ENCODE measurements around the gene HOMER3. TPM values are rescaled to one million over a fixed set of nuclear protein-coding genes. Genes with fewer than 3 reads are reported as not detected.

The HOMER3 gene
- total and polyA plus RNA-seq, 2 of the 13 experiments (the other 11 are each of a cell fraction or from before 2014, with no cell fraction given), result 21.3 to 27.3 TPM

DNA sequence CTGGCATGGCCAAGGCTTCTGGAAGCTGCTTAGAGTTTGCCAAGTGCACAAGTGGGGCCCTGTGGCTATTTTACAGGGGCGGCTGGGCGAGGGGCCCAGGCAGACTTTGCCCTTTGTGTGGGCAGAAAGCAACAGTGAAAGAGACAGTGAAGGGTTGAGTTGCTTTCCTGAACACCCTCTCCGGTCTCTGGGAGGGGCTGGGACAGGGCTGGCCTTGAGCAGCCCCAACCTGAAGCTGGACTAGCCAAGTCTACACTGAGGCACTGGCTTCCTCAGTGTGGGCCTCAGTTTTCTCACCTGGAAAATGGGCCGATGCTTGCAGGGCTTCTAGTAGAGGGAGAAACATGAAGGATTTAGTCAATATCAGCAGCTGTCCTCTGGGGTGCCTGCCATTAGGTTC is 2.4 kb upstream of the HOMER3 start (continued):
- TF ChIP-seq ZNF326 (CRISPR knock-in tag; IDR thresholded peaks at IDR 0.05; ENCODE audit: borderline replicate concordance), result no peak
- TF ChIP-seq, protein P1, sequence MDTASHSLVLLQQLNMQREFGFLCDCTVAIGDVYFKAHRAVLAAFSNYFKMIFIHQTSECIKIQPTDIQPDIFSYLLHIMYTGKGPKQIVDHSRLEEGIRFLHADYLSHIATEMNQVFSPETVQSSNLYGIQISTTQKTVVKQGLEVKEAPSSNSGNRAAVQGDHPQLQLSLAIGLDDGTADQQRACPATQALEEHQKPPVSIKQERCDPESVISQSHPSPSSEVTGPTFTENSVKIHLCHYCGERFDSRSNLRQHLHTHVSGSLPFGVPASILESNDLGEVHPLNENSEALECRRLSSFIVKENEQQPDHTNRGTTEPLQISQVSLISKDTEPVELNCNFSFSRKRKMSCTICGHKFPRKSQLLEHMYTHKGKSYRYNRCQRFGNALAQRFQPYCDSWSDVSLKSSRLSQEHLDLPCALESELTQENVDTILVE (CRISPR knock-in tag; IDR thresholded peaks at IDR 0.05), result no peak
- 0 out of 2 replicates have a peak, but pooled peaks have one; percentile 10 for TF ChIP-seq ZNF746 (CRISPR knock-in tag; IDR thresholded peaks at IDR 0.05)
- TF ChIP-seq, protein P2, sequence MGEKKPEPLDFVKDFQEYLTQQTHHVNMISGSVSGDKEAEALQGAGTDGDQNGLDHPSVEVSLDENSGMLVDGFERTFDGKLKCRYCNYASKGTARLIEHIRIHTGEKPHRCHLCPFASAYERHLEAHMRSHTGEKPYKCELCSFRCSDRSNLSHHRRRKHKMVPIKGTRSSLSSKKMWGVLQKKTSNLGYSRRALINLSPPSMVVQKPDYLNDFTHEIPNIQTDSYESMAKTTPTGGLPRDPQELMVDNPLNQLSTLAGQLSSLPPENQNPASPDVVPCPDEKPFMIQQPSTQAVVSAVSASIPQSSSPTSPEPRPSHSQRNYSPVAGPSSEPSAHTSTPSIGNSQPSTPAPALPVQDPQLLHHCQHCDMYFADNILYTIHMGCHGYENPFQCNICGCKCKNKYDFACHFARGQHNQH (CRISPR knock-in tag; IDR thresholded peaks at IDR 0.05), result no peak
- TF ChIP-seq ZNF543 (CRISPR knock-in tag; IDR thresholded peaks at IDR 0.05), result peak; percentile 92
- TF ChIP-seq, protein P3, sequence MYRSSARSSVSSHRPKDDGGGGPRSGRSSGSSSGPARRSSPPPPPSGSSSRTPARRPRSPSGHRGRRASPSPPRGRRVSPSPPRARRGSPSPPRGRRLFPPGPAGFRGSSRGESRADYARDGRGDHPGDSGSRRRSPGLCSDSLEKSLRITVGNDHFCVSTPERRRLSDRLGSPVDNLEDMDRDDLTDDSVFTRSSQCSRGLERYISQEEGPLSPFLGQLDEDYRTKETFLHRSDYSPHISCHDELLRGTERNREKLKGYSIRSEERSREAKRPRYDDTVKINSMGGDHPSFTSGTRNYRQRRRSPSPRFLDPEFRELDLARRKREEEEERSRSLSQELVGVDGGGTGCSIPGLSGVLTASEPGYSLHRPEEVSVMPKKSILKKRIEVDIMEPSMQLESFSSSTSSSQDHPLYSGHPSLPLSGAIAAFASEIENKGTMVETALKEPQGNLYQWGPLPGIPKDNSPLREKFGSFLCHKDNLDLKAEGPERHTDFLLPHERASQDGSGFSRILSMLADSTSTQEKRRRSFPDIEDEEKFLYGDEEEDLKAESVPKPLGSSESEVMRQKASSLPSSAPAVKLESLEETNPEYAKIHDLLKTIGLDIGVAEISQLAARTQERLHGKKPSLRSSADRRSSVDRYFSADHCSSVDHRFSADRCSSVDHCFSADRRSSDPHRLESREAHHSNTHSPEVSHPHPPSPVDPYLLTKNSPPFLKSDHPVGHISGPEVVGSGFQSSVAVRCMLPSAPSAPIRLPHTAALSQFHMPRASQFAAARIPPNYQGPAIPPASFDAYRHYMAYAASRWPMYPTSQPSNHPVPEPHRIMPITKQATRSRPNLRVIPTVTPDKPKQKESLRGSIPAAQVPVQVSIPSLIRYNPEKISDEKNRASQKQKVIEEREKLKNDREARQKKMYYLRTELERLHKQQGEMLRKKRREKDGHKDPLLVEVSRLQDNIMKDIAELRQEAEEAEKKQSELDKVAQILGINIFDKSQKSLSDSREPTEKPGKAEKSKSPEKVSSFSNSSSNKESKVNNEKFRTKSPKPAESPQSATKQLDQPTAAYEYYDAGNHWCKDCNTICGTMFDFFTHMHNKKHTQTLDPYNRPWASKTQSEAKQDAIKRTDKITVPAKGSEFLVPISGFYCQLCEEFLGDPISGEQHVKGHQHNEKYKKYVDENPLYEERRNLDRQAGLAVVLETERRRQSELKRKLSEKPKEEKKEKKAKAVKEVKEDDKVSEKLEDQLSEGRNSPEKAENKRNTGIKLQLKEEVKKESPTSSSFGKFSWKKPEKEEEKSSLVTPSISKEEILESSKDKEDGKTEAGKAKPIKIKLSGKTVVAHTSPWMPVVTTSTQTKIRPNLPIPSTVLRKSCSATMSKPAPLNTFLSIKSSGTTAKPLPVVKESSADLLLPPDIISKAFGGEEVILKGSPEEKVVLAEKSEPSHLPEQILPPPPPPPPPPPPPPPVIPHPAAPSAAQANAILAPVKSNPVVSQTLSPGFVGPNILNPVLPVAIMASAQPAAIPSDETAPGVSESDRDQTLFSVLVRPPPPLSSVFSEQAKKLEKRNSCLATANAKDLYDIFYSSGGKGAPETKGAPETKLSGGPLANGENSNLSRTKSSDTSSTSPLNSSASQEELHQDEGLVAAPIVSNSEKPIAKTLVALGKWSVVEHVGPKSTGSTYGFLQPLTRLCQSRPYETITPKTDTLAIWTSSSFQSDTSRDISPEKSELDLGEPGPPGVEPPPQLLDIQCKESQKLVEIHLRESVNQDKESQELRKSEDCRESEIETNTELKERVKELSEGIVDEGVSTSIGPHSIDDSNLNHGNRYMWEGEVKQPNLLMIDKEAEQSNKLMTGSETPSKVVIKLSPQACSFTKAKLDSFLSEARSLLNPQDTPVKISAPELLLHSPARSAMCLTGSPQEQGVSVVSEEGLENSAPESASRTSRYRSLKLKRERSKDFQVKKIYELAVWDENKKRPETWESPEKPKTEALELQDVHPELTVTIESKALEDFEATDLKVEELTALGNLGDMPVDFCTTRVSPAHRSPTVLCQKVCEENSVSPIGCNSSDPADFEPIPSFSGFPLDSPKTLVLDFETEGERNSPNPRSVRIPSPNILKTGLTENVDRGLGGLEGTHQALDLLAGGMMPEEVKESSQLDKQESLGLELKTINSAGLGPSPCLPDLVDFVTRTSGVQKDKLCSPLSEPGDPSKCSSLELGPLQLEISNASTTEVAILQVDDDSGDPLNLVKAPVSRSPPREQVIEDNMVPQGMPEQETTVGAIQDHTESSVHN (CRISPR knock-in tag; IDR thresholded peaks at IDR 0.05), result no peak
- TF ChIP-seq, protein P4, sequence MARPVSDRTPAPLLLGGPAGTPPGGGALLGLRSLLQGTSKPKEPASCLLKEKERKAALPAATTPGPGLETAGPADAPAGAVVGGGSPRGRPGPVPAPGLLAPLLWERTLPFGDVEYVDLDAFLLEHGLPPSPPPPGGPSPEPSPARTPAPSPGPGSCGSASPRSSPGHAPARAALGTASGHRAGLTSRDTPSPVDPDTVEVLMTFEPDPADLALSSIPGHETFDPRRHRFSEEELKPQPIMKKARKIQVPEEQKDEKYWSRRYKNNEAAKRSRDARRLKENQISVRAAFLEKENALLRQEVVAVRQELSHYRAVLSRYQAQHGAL (CRISPR knock-in tag; IDR thresholded peaks at IDR 0.05; ENCODE audit: not compliant biosample characterization), result no peak
- TF ChIP-seq, protein P5, sequence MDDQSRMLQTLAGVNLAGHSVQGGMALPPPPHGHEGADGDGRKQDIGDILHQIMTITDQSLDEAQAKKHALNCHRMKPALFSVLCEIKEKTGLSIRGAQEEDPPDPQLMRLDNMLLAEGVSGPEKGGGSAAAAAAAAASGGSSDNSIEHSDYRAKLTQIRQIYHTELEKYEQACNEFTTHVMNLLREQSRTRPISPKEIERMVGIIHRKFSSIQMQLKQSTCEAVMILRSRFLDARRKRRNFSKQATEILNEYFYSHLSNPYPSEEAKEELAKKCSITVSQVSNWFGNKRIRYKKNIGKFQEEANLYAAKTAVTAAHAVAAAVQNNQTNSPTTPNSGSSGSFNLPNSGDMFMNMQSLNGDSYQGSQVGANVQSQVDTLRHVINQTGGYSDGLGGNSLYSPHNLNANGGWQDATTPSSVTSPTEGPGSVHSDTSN (CRISPR knock-in tag; IDR thresholded peaks at IDR 0.05; ENCODE audit: borderline replicate concordance), result no peak
- TF ChIP-seq ZMYM2 (CRISPR knock-in tag; IDR thresholded peaks at IDR 0.05), result peak; percentile 79; the same call in 1 of the 2 replicates
- TF ChIP-seq GATAD2A (CRISPR knock-in tag; IDR thresholded peaks at IDR 0.05), result peak; percentile 41; the same call in 1 of the 2 replicates
- no peak for TF ChIP-seq GTF3A (CRISPR knock-in tag; conservative IDR thresholded peaks at IDR 0.05)
- TF ChIP-seq ZBTB1 (CRISPR knock-in tag; IDR thresholded peaks at IDR 0.05; ENCODE audit: borderline replicate concordance), result no peak
- no peak for TF ChIP-seq ZNF331 (CRISPR knock-in tag; IDR thresholded peaks at IDR 0.05)
- TF ChIP-seq PLRG1 (conservative IDR thresholded peaks at IDR 0.05), result no peak
- TF ChIP-seq, protein P6, sequence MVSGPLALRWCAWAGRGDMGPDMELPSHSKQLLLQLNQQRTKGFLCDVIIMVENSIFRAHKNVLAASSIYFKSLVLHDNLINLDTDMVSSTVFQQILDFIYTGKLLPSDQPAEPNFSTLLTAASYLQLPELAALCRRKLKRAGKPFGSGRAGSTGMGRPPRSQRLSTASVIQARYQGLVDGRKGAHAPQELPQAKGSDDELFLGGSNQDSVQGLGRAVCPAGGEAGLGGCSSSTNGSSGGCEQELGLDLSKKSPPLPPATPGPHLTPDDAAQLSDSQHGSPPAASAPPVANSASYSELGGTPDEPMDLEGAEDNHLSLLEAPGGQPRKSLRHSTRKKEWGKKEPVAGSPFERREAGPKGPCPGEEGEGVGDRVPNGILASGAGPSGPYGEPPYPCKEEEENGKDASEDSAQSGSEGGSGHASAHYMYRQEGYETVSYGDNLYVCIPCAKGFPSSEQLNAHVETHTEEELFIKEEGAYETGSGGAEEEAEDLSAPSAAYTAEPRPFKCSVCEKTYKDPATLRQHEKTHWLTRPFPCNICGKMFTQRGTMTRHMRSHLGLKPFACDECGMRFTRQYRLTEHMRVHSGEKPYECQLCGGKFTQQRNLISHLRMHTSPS (CRISPR knock-in tag; IDR thresholded peaks at IDR 0.05; ENCODE audit: low read depth), result 0 out of 2 replicates have a peak, but pooled peaks have one; percentile 39
- TF ChIP-seq CC2D1A (CRISPR knock-in tag; IDR thresholded peaks at IDR 0.05), result no peak
